NCI-H1694 (cell line): ENCODE measurements around the gene TPSAB1.
"Not testable (repeated sequence)": the region's sequence is repeated elsewhere in the genome, so short reads cannot be mapped to it uniquely, and the experiment has no call there.

Experiments used
- DNase-seq: peaks from one replicate; lab custom pipeline; 2025; lab: John Stamatoyannopoulos, UW

TPSAB1 gene

DNA sequence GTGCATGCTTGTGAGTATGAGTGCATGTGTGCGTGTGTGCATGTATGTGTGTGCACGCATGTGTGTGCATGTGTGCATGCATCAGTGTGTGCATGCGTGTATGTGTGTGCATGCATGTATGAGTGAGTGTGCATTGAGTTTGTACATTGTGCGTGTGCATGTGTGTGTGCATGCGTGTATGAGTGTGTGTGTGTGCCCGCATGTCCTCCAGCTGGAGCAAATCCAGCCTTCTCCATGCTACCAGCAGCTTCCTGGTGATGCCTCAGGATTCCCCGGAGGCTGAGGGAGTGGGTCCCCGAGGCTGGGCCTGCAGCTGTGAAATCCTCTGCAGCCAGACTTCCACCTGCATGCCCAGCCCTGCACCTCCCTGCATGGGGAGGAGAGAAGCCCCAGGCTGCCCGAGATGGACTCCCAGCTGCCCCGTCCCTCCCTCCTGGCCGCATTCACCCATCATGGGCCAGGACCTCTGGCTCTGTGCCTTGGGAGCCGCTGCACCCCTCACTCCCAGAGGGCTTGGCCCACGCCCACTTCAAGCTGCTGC is 24.7 kb downstream of the TPSAB1 start:
- no peak for DNase-seq

DNA sequence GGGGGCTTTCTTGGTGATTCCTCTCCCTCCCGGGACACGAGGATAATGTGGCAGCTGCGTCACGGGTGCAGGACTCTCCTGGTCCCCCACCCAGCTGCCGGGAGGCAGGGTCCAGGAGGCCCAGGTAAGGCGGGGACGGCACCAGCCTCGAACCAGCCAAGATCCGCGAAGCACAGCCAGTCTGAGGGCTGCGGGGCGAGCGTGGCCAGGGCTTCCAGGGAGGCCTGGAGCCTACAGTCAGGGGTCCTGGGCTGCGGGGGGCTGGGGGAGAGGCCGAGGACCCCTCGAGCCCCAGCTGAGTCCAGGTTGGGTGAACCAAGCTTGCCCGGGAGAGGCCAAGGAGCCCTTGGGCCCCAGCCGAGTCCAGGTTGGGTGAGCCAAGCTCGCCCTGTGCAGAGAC is 25.3 kb downstream of the TPSAB1 start:
- DNase-seq: no peak

DNA sequence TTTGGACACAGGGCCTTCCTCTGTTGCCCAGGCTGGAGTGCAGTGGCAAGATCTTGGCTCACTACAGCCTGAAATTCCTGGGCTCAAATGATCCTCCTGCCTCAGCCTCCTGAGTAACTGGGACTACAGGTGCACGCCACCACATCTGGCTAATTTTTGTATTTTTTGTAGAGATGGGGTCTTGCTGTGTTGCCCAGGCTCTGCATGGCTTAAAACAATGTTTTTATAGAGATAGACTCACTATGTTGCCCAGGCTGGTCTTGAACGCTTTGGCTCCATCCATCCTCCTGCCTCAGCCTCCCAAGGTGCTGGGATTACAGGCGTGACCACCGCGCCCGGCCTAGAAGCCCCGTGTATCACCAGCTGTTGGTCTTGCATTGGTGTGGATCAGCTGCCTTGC is 28.9 kb downstream of the TPSAB1 start:
- not testable (repeated sequence) for DNase-seq

DNA sequence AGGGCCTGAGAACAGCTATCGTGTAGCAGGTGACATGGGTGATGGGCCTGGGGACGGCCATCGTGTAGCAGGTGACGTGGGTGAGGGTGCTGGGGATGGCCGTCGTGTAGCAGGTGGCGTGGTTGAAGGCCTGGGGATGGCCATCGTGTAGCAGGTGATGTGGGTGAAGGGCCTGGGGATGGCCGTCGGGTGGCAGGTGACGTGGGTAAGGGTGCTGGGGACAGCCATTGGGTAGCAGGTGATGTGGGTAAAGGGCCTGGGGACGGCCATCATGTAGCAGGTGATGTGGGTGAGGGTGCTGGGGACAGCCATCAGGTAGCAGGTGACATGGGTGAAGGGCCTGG is 30.8 kb downstream of the TPSAB1 start:
- no peak for DNase-seq

DNA sequence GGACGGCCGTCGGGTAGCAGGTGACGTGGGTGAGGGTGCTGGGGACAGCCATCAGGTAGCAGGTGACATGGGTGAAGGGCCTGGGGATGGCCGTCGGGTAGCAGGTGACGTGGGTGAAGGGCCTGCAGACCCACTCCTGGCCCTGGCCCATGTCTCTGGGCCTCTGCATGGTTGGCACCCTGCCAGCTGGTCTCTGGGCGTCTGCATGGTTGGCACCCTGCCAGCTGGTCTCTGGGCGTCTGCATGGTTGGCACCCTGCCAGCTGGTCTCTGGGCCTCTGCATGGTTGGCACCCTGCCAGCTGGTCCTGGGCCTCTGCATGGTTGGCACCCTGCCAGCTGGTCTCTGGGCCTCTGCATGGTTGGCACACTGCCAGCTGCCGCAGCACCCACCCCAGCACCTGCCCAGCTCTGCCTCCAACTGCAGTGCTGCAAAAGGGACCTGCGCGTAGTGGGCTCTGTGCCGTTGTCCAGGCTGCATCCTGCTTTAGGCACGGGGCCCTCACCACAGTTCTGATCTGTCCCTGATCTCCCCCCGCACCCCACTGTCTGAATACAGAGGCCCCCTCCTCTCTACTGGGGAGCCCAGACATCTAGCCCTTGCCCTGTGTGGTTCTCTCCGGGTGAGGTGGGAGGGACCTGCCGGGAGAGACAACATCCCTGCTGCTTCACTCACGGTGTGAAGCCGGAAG is 31.4 kb downstream of the TPSAB1 start:
- DNase-seq: peak; percentile 24

DNA sequence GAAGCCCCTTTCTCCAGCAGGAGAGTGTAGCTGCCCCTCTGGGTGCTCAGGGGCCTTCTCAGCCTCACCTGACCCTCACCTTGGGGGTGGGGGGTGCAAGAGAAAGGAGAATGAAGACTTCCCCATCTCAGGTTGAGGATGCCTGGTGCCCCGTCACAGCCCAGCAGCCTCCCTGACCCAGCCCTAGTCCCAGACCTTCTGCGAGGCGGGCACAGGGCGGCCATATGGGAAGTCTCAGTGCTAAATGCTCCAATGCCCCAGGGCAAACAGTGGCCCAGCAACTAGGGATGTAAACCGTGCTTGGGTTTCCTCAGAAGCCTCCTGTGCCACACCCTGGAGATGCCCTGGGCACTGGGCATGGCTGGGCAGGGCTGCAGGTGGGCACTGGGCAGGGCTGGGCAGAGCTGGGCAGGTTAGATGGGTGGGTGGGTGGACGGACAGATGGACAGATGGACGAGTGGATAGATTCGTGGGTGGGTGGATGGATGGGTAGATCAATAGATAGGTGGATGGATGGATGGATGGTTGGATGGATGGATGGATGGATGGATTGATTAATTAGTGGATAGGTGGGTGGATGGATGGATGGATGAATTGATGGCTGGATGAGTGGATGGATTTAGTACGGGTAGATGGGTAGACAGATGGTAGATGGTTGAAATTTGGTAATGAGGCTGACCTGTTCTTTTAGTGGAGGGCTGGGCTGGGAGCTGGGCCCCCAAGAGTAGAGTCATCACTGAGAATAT is 32.1 kb downstream of the TPSAB1 start:
- DNase-seq: no peak

DNA sequence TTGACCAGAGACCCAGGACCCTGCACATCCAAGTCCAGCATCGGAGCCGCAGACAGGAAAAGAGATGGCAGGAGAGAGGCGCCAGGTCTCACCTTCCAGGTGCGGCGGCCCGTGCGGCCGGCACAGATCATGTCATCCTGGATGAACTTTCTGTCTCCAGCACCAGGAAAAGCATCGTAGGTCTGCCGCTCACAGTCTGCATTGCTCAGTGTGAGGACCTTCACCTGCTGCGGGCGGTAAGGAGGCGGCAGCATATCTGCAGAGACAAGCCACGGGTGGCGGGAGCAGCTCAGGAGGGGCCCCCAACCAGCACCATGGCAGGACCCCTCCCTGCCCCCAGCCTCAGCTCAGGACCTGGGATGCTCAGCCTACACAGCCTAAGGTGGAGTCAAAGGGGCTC is 33.3 kb downstream of the TPSAB1 start:
- no peak for DNase-seq

DNA sequence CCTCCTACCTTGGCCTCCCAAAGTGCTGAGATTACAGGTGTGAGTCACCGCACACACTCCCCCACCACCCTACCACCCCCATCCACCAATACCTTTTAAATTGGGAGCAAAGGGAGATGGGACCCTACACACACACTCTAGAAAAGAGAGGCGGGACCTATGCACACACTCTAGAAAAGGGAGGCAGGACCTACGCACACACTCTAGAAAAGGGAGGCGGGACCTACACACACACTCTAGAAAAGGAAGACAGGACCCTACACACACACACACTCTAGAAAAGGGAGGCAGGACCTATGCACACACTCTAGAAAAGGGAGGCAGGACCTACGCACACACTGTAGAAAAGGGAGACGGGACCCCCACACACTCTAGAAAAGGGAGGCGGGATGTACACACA is 34.3 kb downstream of the TPSAB1 start:
- no peak for DNase-seq

DNA sequence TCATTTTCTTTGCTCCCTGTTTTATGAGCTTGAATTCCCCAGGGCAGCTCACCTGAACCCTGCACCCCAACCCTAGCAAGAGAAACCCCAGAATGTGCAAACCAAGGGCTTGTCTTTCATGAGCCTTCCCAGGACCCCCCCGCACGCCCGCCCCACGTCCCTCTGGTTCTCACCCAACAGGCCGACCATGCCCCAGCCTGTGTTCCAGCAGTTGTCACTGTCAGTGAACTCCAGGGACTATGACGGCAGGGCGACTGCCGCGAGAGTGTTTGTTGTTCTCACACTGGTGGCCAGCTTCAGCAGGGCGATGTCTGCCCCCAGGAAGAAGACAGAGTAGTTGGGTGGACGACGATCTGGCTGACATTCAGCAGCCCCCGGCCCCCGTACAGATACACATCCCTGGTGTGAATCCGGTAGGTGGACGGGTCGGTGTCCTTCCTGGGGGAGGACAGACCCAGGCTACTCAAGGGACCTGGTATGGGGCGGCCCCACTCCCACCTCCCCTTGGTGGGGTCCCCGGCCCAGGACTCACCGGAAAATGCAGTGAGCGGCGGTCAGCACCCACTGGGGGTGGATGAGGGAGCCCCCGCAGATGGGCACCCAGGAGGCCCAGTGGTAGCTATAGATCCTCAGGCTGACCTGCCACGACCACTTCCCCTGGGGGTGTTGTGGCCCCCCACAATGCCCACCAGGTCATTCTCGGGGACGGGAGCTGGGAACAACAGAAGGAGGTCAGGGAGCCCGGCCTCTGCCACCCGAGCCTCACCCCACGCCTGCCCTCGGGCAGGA is 35.5 kb downstream of the TPSAB1 start:
- no peak for DNase-seq

DNA sequence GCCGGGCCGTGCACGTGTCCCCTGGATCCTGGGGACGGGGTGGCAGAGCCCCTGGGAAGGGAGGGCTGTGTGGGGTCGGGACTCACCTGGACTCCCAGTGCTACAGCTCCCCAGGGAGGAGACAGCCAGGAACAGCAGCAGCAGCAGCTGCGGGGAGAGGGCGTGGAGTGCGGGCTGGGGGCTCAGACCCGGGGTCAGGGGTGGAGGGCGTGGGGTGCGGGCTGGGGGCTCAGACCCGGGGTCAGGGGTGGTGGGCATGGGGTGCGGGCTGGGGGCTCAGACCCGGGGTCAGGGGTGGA is 36.0 kb downstream of the TPSAB1 start:
- no peak for DNase-seq

DNA sequence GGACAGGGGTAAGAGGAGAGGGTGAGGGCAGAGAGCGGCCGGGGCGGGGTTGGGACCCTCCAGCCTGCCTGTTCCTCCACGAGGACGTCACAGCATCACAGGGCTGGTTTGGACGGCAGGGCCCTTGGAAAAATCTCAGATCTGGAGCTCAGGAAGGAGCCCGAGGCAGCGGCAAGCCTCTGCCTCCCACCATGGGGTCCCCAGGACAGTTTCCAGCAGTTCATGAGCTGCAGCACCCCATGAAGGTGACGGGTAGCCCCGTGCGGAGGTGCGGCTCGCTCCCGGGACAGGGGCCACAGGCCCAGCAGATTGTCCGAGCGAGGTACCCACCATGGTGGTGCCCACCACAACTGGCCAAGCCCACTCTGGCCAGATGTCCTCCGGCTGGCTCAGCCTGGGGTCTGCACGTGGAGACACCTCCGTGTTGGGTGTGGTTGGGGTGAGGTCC is 36.7 kb downstream of the TPSAB1 start:
- DNase-seq: no peak

DNA sequence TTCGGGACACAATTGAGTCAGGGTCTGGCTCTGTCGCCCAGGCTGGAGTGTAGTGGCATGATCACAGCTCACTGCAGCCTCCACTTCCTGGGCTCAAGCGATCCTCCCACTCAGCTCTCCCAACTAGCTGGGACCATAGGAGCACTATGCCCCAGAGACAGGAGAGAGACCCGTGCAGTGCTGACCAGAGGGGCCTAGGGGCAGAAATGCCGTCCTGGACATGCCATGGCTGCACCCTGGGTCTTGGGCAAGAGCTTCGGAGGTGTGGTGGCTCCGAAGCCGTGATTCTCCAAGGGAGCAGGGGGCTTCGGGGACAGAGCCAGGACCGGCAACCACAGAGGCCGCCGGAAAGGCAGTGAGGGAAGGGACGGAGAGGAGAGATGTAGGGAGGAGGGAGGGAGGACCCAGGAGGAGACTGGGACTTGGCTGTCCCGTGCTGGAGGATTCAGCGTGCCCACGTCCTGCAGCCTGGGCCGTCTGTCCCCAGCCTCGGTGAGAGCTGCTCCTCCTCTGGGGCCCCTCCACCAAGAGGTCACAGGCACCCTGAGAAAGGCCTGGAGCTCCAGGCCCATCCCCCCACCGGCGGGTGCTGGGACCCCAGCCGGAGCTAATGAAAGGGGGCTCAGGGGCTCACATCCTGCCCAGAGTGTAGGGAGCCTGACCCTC is 37.2 kb downstream of the TPSAB1 start:
- DNase-seq: no peak

DNA sequence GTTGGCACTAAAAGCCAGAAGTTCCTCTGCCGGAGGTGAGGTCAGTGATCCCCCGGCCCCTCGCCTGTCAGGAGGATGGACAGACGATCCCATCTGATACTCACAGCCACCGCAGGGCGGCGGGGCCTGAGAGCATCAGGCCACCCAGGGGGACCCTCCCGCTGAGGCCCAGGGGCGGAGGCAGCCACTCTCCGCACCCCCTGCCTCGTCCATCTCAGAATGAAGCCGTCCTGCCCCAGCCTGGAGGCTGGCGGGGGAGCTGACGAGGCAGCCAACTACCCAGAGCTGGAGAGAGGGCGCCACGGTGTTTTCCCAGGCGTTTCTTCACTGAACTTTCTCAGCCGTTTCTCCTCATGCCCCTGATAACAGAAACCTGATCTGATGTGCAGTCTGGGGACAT is 38.0 kb downstream of the TPSAB1 start:
- DNase-seq: no peak

DNA sequence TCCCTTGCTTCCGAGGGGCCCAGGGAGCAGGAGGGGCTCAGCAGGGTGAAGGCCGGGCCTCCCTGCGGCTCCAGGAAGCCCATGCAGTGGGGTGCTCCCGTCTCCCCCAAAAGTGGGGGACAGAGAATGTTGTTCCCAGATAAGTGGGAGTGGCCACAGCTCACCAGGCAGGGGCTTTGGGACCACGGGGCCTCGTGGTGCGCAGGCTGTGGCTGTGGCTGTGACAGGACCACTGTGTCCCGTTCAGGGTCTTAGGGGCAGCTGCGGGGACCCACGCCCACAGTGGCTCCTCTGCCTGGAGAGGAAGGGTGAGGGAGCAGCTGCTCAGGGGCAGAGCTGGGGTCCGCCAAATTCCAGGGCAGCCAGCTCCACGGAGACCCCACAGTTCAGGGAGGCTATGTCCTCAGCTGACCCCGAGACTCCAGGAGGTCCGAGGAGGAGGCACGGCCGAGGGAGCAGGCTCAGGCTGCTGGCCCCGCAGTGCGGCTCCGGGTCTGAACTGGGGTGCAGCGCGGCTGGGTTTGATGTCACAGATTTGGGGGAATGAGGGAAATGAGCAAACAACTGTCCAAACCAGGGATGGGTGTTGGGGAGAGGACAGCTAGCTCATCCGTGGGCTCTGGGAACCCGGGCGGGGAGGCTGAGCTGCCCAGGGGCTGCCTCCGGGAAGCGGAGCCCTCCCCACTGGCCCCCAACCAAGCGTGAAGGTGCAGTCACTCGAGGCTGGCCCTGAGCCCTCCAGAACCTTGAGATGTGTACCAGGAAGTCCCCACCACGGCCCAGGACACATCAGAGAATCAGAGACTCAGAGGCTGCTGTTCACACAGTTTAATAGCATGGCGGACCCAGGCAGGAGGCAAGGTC is 38.8 kb downstream of the TPSAB1 start:
- DNase-seq: no peak

DNA sequence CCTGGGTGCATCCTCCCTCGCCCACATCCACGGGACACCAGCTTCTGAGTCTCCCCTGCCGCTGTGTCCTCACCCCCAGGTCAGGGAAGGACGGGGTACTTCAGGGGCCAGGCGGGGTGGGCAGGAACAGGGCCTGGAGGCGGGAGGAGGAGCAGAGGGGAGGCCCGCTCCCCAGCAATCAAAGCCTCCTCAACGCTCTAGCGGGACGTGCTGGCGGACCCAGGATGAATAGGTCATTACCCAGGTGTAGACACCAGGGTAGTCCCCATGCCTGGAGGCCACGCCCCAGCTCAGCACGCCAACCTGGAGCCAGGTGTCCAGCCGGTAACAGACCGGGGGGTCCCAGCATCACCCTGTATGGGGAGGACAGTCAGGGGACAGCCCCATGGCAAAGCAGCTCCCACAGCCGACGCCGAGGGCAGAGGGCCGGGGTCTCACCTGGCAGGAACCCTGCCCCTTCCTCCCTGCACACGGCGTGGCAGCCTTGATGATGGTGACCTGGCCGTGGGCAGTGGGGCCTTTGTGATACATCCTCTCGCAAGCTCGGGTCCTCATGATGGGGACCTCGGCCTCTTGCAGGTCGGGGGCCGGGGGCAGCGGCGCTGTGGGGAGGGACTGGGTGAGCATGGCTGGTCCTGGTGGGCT is 39.6 kb downstream of the TPSAB1 start:
- DNase-seq: no peak

DNA sequence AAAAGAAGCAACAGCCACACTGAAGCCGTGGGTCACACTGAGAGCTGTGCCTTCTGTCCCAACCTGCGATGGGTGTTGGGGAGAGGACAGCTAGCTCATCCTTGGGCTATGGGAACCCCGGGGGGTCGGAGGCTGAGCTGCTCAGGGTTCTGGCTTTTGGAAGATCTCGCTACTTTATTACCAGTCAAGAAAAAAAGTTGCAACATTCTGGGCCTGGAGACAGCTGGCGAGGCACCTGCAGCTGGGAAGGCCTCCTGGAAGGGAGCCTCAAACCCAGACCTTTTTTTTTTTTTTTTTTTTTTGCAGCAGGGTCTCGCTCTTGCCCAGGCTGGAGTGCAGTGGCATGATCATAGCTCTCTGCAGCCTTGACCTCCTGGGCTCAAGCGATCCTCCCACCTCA is 40.3 kb downstream of the TPSAB1 start:
- no peak for DNase-seq

DNA sequence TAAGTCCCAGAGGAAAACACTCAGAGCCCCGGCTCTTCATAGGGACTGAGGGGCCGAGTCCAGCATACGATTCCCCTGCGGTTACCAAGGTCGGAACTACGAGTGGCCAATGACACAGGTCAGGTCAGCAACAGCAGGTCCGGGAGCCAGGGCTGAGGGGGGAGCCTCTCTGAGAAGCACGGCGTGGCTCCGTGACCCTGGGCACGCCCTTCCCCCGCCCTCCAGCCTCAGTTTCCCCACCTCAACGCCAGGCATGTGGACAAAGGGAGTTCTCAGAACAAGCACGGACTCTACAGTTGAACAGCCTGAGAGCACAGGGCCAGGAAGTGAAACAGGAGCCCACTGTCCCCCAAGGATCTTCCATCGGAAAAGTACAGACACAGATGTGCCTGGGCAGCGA is 41.0 kb downstream of the TPSAB1 start:
- DNase-seq: no peak

DNA sequence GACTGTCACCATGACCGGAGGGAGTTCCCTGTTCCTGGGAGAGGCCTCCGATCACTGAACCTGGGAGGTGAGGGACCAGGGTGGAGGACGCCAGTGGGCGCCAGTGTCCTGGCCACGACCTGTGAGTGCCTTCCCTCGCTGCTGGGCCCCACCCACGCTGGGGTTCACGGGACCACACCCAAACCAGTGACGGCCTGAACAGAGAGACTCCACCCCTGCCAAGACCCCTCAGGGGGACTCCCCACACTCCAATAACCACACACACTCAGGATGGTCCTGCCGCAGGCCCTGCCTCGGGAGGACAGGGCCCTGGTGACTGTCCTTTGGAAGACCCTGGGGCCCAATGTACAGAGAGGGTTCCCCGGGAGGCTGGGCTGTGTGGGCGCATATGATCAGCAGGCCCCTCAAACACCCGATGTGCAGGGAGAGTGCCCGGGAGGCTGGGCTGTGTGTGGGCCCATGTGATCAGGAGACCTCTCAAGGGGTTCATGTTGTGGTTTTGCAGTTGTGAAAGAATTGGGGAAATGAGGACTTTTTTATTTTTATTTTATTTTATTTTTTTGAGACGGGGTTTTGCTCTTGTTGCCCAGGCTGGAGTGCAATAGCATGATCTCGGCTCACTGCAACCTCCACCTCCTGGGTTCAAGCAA is 41.9 kb downstream of the TPSAB1 start:
- DNase-seq: no peak

DNA sequence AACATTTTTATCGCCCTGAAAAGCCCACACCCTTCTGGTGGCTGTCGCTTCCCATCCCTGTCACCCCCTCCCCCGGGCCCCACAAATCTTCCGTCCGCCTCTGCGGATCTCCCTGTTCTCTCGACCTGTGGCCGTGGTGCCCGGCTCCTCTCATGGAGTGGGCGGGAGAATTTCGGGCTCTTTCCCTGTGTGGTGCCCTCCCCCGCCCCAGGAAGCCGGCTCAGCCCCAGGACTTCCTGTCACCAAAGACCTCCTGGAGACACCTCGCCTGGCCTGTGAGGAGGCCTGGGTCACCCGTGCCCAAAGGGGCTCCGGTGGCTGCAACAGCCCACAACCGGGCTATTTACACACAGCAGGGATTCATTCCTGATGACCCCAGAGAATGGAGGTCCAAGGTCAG is 42.8 kb downstream of the TPSAB1 start:
- no peak for DNase-seq

DNA sequence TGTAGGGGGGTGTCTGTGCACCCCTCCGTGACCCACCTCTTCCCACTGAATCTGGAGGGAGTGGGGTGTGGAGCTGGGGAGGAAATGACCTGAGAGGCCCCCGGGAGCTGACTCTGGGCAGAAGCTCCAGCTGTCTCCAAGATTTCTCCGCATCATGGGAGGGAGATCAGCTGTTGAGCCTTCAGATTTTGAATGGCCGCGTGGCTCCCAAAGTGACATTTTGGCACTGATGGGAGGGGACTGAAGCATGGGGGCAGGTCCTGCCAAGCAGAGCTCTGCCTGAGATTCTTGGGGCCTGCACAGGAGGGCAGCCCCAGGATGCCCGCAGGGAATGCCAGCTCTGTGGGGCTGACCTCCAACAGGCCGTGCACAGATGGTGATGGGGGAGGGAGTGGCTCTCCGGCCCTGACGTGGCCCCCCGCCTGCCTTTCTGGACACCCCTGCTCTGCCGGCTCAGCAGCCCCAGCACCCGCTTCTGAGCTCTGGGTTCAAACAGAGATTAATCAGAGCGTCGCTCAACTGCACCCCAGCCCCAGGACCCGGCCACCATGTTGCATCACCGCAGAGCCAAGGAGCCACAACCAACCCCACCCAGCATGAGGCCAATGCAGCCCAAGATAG is 43.6 kb downstream of the TPSAB1 start:
- no peak for DNase-seq
